Osteoblast (primary cell): ENCODE measurements around the gene SMG5. TPM values are rescaled to one million over a fixed set of nuclear protein-coding genes. Genes with fewer than 3 reads are reported as not detected.

Experiments used
- DNase-seq: peaks from one replicate; pipeline ENCODE4 v3.0.0; 2011; ENCODE audit warnings: low spot score, mixed read lengths; ENCODE audit not compliant: insufficient read length; ENCODE audit errors: missing footprints
- H2AFZ ChIP-seq: 2 replicates; pipeline ENCODE4 v1.6.0; 2011; ENCODE audit warnings: mild to moderate bottlenecking, low read length
- H3K27ac ChIP-seq: 2 replicates; pipeline ENCODE4 v1.5.1; 2011; ENCODE audit warnings: mild to moderate bottlenecking, low read depth, low read length, moderate library complexity
- H3K27me3 ChIP-seq: 2 replicates; pipeline ENCODE4 v1.6.0; 2012; ENCODE audit warnings: mild to moderate bottlenecking, control low read depth, inconsistent platforms, low read length, moderate library complexity; ENCODE audit not compliant: insufficient read depth
- H3K36me3 ChIP-seq: 2 replicates; pipeline ENCODE4 v1.5.1; 2011; ENCODE audit warnings: mild to moderate bottlenecking, low read length, control low read depth, moderate library complexity; ENCODE audit not compliant: insufficient read depth
- H3K4me1 ChIP-seq: 2 replicates; pipeline ENCODE4 v1.5.1; 2011; ENCODE audit warnings: mild to moderate bottlenecking, low read length, control low read depth, moderate library complexity; ENCODE audit not compliant: insufficient read depth
- H3K4me2 ChIP-seq: 2 replicates; pipeline ENCODE4 v1.6.0; 2011; ENCODE audit warnings: mild to moderate bottlenecking, low read length; ENCODE audit not compliant: insufficient read depth
- H3K4me3 ChIP-seq: fragments of 200-600 bp; sonication (generic); 3 replicates; pipeline ENCODE4 v1.5.1; 2012; ENCODE audit warnings: mild to moderate bottlenecking, low read length, inconsistent platforms; ENCODE audit not compliant: insufficient read depth
- H3K79me2 ChIP-seq: 2 replicates; pipeline ENCODE4 v1.6.0; 2012; ENCODE audit warnings: mild to moderate bottlenecking, low read length, control low read depth, inconsistent platforms; ENCODE audit not compliant: insufficient read depth
- H3K9me3 ChIP-seq: 2 replicates; pipeline ENCODE4 v1.5.1; 2011; ENCODE audit warnings: low read depth, low read length, control low read depth
- H4K20me1 ChIP-seq: 2 replicates; pipeline ENCODE4 v1.6.0; 2012; ENCODE audit warnings: mild to moderate bottlenecking, low read length, control low read depth; ENCODE audit not compliant: insufficient read depth
- CTCF ChIP-seq: IDR thresholded peaks from 2 replicates; pipeline ENCODE4 v1.5.1; 2011; ENCODE audit warnings: mild to moderate bottlenecking, low read depth, low read length, moderate library complexity; ENCODE audit errors: extremely low read depth
- total RNA-seq: library from RNA; depleted of rRNA; stranded (reverse); fragments of >200 nt; gene quantifications from 2 replicates; pipeline ENCODE4 v1.2.3, GENCODE V29; 2012

SMG5 gene
- total RNA-seq, 1 donor = 50.7 TPM

GRCh38 chr1:156258859-156259258 lies 23.8 kb downstream of the SMG5 start:
- H3K36me3 ChIP-seq = peaks cover 84% of the 10 kb centered on the region
- no peak overlapping the region for H3K4me2 ChIP-seq
- no peak for DNase-seq
- H3K4me3 ChIP-seq = no peak overlapping the region
- H3K27ac ChIP-seq = no peak overlapping the region
- TF ChIP-seq CTCF = no peak
- H3K4me1 ChIP-seq = peaks cover 15% of the 10 kb centered on the region
- no peak overlapping the region for H2AFZ ChIP-seq
- peaks cover 18% of the 10 kb centered on the region for H4K20me1 ChIP-seq
- peaks cover 4% of the 10 kb centered on the region for H3K79me2 ChIP-seq
- H3K27me3 ChIP-seq = no peaks in the 10 kb centered on the region
- no peaks in the 10 kb centered on the region for H3K9me3 ChIP-seq

GRCh38 chr1:156257711-156258110 lies 24.9 kb downstream of the SMG5 start:
- Histone ChIP-seq H3K36me3 (peaks cover 88% of the 10 kb centered on the region), H4K20me1 (peaks cover 12% of the 10 kb centered on the region)

DNA sequence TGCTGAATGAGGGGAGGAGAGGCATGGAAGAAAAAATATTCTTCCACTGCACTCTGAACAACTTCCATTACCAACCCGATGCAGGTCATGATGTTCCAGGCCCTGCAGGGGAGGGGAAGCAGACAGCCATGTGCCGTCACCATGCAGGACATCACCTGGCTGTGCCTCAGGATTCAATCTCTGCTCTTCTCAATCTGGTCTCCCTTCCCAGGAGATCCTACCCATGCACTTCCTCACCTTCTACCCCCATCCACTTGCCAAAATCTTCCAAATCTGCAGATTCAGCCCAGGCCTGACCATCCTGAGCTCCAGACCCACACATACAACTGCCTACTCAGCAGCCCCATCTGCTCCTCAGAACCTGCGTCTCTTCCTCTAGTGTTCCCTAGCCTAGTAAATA lies 29.0 kb downstream of the SMG5 start:
- no peaks in the 10 kb centered on the region for H3K4me1 ChIP-seq
- no peak overlapping the region for H3K4me3 ChIP-seq
- no peak overlapping the region for H2AFZ ChIP-seq
- peaks cover 80% of the 10 kb centered on the region for H3K36me3 ChIP-seq
- no peaks in the 10 kb centered on the region for H3K27me3 ChIP-seq
- H3K9me3 ChIP-seq = no peaks in the 10 kb centered on the region
- no peak overlapping the region for H3K27ac ChIP-seq
- H3K4me2 ChIP-seq = no peak overlapping the region
- no peaks in the 10 kb centered on the region for H3K79me2 ChIP-seq
- DNase-seq = no peak
- no peaks in the 10 kb centered on the region for H4K20me1 ChIP-seq
- TF ChIP-seq CTCF = no peak

More at GRCh38 chr1:156257711-156258110, 24.9 kb downstream of the SMG5 start:
- H3K9me3 ChIP-seq = no peaks in the 10 kb centered on the region
- no peak for DNase-seq
- H3K4me1 ChIP-seq = peaks cover 5% of the 10 kb centered on the region
- no peaks in the 10 kb centered on the region for H3K27me3 ChIP-seq
- no peak overlapping the region for H2AFZ ChIP-seq
- peaks cover 4% of the 10 kb centered on the region for H3K79me2 ChIP-seq
- H3K4me2 ChIP-seq = no peak overlapping the region
- TF ChIP-seq CTCF = no peak
- no peak overlapping the region for H3K27ac ChIP-seq
- no peak overlapping the region for H3K4me3 ChIP-seq

DNA sequence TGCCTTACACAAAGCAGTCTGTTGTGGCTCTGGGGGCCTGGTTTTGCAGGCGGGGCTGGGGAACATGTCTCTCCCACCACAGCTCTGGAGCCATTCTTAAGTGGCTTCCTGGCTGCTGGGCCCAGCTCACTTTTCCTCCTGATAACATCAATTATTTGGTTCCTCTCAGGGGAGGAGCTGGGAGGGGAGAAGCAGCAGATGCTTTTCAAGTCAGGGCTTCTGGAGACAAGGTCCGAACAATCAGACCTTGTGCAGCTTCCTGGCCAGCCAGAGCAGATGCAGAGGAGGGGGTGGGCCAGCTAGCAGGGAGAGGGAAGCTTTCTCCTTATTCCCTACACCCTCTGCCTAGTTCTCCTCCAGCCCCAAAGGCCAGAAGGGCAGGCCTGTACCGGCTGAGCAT lies 31.1 kb downstream of the SMG5 start:
- H3K27me3 ChIP-seq = peaks cover 2% of the 10 kb centered on the region
- no peaks in the 10 kb centered on the region for H4K20me1 ChIP-seq
- no peak for DNase-seq
- H3K9me3 ChIP-seq = no peaks in the 10 kb centered on the region
- no peaks in the 10 kb centered on the region for H3K4me1 ChIP-seq
- peaks cover 62% of the 10 kb centered on the region for H3K36me3 ChIP-seq
- no peak overlapping the region for H3K27ac ChIP-seq
- no peak overlapping the region for H2AFZ ChIP-seq
- no peak overlapping the region for H3K4me3 ChIP-seq
- TF ChIP-seq CTCF = no peak
- no peaks in the 10 kb centered on the region for H3K79me2 ChIP-seq
- no peak overlapping the region for H3K4me2 ChIP-seq
